Esophagus mucosa (tissue), 1 donor: ENCODE results near the gene SYNM. TPM values are rescaled to one million over a fixed set of nuclear protein-coding genes. Genes with fewer than 3 reads are reported as not detected.

Source experiments
- ATAC-seq: fragments of 200-7000 bp; cut with Tn5 transposase; one replicate; pipeline ENCODE4 v1.9.1; 2020
- total RNA-seq: library from RNA; stranded (reverse); gene quantifications from one replicate; pipeline ENCODE4 v1.2.4, GENCODE V29; 2023
- donor health status: DM: yes; HTN: yes; CAD: no.

Gene SYNM
- total RNA-seq, 1 donor from 2014 or later: 6.0 TPM

GRCh38 chr15:99168601-99169580 is 64.0 kb downstream of the SYNM start:
- peak; percentile 17 for ATAC-seq

- ATAC-seq: no peak
These were observed 65.0 kb downstream of the SYNM start for GRCh38 chr15:99169769-99170311.

GRCh38 chr15:99170476-99171065 is 65.7 kb downstream of the SYNM start:
- no peak for ATAC-seq

- ATAC-seq: no peak
These were observed 67.3 kb downstream of the SYNM start for GRCh38 chr15:99172171-99172570.

GRCh38 chr15:99172989-99173388 is 68.1 kb downstream of the SYNM start:
- ATAC-seq: no peak

GRCh38 chr15:99174567-99175395 is 69.9 kb downstream of the SYNM start:
- ATAC-seq: no peak

GRCh38 chr15:99176757-99177156 is 71.9 kb downstream of the SYNM start:
- no peak for ATAC-seq

GRCh38 chr15:99177679-99178078 is 72.8 kb downstream of the SYNM start:
- no peak for ATAC-seq

- no peak for ATAC-seq
These were observed 75.4 kb downstream of the SYNM start for GRCh38 chr15:99180086-99180963.

GRCh38 chr15:99180964-99181306 is 76.1 kb downstream of the SYNM start:
- ATAC-seq: no peak

- ATAC-seq: no peak
These were observed 76.7 kb downstream of the SYNM start for GRCh38 chr15:99181545-99181971.

GRCh38 chr15:99182791-99183190 is 77.9 kb downstream of the SYNM start:
- ATAC-seq: no peak

Other genes with a start within 250 kb of the SYNM start
- not detected for gene PGPEP1L, start 97.3 kb upstream of the SYNM start, total RNA-seq
- gene TTC23, start 144.5 kb downstream of the SYNM start, total RNA-seq: 13.9 TPM
- 21.3 TPM for gene LRRC28, start 146.4 kb downstream of the SYNM start, total RNA-seq